ENCODE measurements around the gene ARAP2.

GRCh38 chr4:36159208-36159607, 85.1 kb downstream of the ARAP2 start:
- TF ChIP-seq CTCF (IDR thresholded peaks at IDR 0.05; ENCODE audit: low read depth, low read length, poor library complexity, severe bottlenecking) (no peak), EZH2phosphoT487 (IDR thresholded peaks at IDR 0.05; ENCODE audit: borderline replicate concordance, low read length) (no peak)
